ENCODE measurements around the gene PLD3.

The PLD3 gene

DNA sequence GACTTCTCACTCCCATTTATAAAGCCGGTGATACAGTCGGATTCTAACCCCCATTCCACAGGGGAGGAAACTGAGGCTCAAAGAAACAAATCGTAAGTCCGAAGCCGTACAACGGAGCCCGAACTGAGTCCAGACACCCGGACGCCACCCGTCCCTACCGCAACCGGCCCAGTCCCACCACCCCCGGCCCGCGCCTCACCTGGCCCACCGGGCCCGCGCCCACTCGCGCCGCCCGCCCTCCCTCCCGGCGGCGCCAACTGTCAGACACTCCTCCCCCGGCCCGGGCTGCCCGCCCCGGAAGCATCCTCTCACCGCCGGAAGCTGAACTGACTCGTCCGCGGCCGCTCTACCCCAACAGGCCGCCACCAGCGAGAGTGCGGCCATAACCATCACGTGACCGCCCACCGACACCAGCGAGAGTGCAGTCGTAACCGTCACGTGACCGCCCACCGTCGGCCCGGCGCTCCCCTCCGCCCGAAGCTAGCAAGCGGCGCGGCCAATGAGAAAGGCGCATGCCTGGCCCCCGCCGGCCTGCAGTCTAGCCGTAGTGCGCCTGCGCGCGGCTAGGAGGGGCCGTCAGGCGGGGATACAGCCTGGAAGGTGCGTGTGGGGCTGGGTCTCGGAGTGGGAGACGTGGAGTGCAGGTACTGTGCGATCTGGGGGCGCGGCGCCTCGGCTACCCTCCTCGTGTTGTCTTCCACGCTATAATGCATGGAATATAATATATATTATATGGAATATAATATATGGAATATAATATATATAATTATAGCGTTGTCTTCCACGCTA, at the start of gene PLD3, which contains the start of gene C19orf47:
Gene PLD3, plus strand, starts transcription at position 571 of the 789 bp plus-strand sequence. CDS start 17,789 bp downstream, outside the sequence.
Gene C19orf47, minus strand, starts transcription at position 273 of the 789 bp plus-strand sequence. CDS start 6,540 bp downstream, outside the sequence.
- DNase-seq (ENCODE audit: low spot score), result peak; percentile 99

GRCh38 chr19:40300668-40301067, 47.8 kb upstream of the PLD3 start:
- DNase-seq (ENCODE audit: low spot score), result no peak

- no peak for DNase-seq (ENCODE audit: low spot score)
Observed at GRCh38 chr19:40302224-40303011, 46.1 kb upstream of the PLD3 start.

- no peak for DNase-seq (ENCODE audit: low spot score)
Observed at GRCh38 chr19:40303765-40304164, 44.7 kb upstream of the PLD3 start.

DNA sequence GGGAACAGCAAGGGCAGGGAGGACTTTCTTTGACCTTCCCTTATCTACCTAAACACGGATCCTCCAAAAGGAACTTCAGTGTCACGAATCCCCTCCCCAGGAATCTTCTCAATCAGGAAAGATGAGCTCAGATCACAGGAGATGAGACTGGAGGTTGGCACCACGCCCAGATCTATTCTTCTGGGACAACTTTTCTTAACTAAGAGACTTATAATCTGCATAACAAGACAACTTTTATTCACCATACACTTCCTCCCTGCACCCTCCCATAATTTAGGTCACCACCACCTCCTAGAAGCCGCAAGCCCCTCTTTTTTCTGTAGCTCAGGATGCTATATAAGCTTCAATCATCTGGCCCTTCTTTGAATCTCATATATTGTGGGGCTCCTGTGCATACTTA, 44.2 kb upstream of the PLD3 start:
- no peak for DNase-seq (ENCODE audit: low spot score)

- DNase-seq (ENCODE audit: low spot score), result peak; percentile 86
Observed at GRCh38 chr19:40305403-40305802, 43.1 kb upstream of the PLD3 start.

GRCh38 chr19:40309666-40310065, 38.8 kb upstream of the PLD3 start:
- no peak for DNase-seq (ENCODE audit: low spot score)

- DNase-seq (ENCODE audit: low spot score), result no peak
Observed at GRCh38 chr19:40312533-40312932, 36.0 kb upstream of the PLD3 start.

- no peak for DNase-seq (ENCODE audit: low spot score)
Observed at GRCh38 chr19:40313229-40313983, 35.1 kb upstream of the PLD3 start.

DNA sequence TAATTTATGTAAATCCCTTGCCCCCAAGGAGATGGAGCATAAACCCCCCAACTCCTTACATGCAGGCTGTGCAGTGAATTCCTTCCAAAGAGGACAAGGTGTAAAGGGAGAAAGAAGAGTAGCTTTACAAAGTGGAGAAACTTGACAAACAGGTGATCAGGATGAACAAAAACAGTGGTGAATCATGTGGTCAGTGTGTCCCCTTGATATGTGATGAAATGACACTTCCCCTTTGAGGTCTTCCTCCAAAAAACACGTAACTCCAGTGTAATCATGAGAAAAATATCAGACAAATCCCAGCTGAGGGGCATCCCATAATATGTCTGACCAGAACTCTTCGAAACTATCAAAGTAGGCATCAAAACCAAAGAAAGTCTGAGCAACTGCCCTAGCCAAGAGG, 33.8 kb upstream of the PLD3 start:
- no peak for DNase-seq (ENCODE audit: low spot score)

- no peak for DNase-seq (ENCODE audit: low spot score)
Observed at GRCh38 chr19:40315812-40316470, 32.6 kb upstream of the PLD3 start.

GRCh38 chr19:40317338-40317737, 31.2 kb upstream of the PLD3 start:
- DNase-seq (ENCODE audit: low spot score), result no peak

- no peak for DNase-seq (ENCODE audit: low spot score)
Observed at GRCh38 chr19:40320558-40320935, 27.9 kb upstream of the PLD3 start.

- DNase-seq (ENCODE audit: low spot score), result no peak
Observed at GRCh38 chr19:40321076-40321475, 27.4 kb upstream of the PLD3 start.

GRCh38 chr19:40321566-40322270, 26.8 kb upstream of the PLD3 start:
- no peak for DNase-seq (ENCODE audit: low spot score)

- no peak for DNase-seq (ENCODE audit: low spot score)
Observed at GRCh38 chr19:40322271-40322610, 26.3 kb upstream of the PLD3 start.

DNA sequence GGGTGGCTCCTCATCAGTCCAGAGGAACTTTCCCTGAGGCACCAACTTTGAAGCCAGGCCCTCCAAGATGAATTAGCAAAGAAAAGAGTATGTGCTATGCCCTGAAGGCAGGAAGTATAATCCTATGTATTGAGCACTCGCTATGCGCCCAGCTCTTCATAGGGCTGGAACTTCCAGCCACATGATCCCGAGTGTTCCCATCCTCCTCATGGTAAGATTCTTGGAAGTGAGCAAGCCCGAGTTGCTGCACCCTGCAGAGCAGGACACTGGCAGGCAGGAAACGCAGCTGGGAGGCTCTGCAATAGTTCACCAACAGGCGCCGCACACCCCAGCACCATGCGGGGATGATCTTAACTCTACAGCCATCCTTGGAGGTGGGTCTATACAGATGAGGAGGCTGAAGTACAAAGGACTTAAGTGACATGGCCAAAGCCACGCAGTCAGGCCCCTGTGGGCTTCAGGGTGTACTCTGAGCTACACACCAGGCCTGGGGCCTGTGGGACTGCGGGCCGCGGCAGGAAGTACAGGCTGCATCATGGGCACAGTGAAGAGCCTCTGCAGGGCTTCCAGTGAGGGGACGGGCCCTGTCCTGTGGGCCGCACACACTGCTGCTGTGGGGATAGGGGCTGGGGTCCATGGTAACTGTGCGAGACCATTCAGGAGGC, 25.4 kb upstream of the PLD3 start:
- no peak for DNase-seq (ENCODE audit: low spot score)

- DNase-seq (ENCODE audit: low spot score), result no peak
Observed at GRCh38 chr19:40323705-40324104, 24.8 kb upstream of the PLD3 start.

DNA sequence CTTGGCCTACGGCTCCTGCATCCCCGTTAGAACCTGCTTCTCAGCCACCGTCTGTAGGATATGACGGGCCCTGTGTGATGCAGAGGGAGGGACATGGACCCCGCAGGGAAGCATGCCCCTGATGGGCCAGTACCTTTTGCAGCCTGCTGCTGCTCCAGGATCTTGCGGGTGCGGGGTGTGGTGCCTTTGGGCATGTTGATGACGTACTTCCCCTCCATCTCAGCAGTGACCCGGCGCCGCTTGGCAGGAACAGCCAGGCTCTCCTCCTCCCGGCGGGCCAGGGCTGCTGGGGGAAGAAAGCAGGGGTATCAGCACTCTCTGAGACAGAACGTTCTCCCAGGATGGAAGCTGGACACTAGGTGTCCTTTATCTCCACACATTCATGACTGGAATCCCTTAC, 22.3 kb upstream of the PLD3 start:
- no peak for DNase-seq (ENCODE audit: low spot score)

GRCh38 chr19:40331052-40331451, 17.4 kb upstream of the PLD3 start:
- DNase-seq (ENCODE audit: low spot score), result no peak

DNA sequence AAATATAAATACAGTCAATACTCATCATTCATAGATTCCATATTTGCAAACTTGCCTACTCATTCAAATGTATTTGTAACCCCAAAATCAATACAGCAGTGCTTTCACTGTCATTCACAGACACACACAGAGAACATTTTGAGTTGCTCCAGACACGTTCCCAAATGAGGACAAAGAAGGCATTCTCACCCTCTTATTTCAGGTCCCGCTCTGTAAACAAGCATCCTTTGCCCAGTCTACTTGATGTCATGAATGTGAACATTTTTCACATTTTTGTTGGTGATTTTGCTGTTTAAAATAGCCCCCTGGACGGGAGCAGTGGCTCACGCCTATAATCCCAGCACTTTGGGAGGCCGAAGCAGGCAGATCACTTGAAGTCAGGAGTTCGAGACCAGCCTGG, 15.8 kb upstream of the PLD3 start:
- DNase-seq (ENCODE audit: low spot score), result peak; percentile 82
